RWPE1 (cell line): ENCODE data around the gene IL31RA.

Experiments used
- CTCF ChIA-PET: fragments of 350-600 bp; sonication (Branson Sonifier 250); formaldehyde crosslinking; extraction: SDS; loops from one replicate; lab custom pipeline; 2021; lab: Yijun Ruan, JAX
- POLR2A ChIA-PET: fragments of 400-600 bp; formaldehyde crosslinking; extraction: SDS; loops from one replicate; lab custom pipeline; 2020; ENCODE audit warnings: antibody characterized with exemption; ENCODE audit not compliant: low non-redundant PET; lab: Yijun Ruan, JAX
- DNase-seq: peaks from one replicate; pipeline ENCODE4 v3.0.0; 2012; ENCODE audit warnings: low spot score
- H3K27ac ChIP-seq: fragments of 450-650 bp; 2 replicates; pipeline ENCODE4 v1.5.1; 2017
- CTCF ChIP-seq: fragments of 450-650 bp; conservative IDR thresholded peaks from 2 replicates; pipeline ENCODE4 v1.5.1; 2017; ENCODE audit warnings: low read depth, mild to moderate bottlenecking

IL31RA gene

DNA sequence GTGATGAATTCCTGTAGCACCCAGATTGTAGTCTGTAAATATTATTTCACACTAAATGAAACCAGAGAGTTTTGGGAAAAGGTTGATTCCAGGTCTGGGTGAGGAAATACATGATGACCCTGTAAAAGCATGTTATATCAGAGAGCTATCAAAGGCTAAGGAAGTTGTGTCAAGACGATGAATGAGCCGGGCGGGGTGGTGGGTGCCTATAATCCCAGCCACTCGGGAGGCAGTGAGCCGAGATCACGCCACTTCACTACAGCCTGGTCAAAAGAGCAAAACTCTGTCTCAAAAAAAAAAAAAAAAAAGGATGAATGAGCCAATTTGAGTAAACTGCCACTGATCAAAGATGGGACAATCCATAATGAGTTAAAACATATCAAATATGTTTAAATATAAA, 114.4 kb downstream of the IL31RA start:
- no peak for TF ChIP-seq CTCF
- ChIA-PET CTCF (interaction anchor here (0.7 kb wide), 1 partner anchor 99 kb away, joined by 3 read pairs; no protein-coding TSS in a partner anchor), POLR2A (no interaction called here)
- no peak overlapping the region for H3K27ac ChIP-seq
- DNase-seq: no peak

DNA sequence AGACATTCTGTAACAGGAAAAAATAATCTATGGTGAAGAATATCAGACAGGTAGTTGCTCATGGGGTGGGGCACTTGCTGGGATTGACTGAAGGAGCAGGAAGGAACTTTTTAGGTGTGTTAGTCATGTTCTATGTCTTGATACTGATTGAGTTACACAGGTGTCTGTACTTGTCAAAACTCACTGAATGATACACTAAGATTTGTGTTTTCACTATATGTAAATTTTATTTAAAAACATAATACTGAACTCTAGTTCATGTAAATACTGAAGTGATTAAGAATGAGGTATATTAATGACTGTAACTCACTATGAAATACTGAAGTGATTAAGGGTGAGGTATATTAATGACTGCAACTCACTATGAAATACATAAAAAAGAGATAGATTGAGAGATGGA, 115.1 kb downstream of the IL31RA start:
- POLR2A ChIA-PET: no interaction called here
- no peak for TF ChIP-seq CTCF
- CTCF ChIA-PET: no interaction called here
- H3K27ac ChIP-seq: no peak overlapping the region
- peak; percentile 64 for DNase-seq

DNA sequence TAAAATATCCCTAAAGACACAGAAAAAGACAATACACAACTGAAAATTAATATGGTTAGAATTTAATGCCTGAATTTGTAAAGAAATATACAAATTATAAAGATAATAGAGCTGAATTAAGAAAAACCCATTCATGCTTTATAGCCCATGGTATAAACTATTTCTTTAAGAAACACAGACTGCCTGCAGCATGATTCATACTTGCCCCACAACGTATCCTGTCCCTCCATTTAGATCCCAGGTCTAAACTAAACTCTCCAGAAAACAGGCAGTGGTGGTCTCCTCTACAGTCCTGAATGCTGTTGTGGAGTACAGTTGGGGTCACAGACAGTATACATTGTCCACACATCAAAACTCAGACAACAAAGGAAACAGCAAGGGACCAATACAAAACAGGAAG, 118.8 kb downstream of the IL31RA start:
- DNase-seq: peak; percentile 20
- ChIA-PET CTCF (no interaction called here), POLR2A (no interaction called here)
- no peak for TF ChIP-seq CTCF
- H3K27ac ChIP-seq: no peak overlapping the region
